ENCODE data around the gene ANXA4. TPM values are rescaled to one million over a fixed set of nuclear protein-coding genes. Genes with fewer than 3 reads are reported as not detected.
A peak's percentile ranks its signal among the peaks of the same experiment; 100 is the strongest.
"Not testable (repeated sequence)": the region's sequence is repeated elsewhere in the genome, so short reads cannot be mapped to it uniquely, and the experiment has no call there.

The ANXA4 gene
- total RNA-seq, 2 experiments from 2014 or later, result 86.9 to 90.4 TPM

GRCh38 chr2:69764286-69765095, 22.6 kb downstream of the ANXA4 start:
- H3K9me3 Mint-ChIP-seq, result no peaks in the 10 kb centered on the region
- H3K36me3 Mint-ChIP-seq (ENCODE audit: low read depth), result peaks cover 38% of the 10 kb centered on the region
- POLR2A ChIA-PET, result interaction anchor here (0.7 to 1.4 kb wide), 2 partner anchors 8 to 9 kb away, joined by 4 to 9 read pairs; no protein-coding TSS in a partner anchor
- H3K27ac Mint-ChIP-seq, result peak overlapping the region; percentile 80
- H3K27me3 Mint-ChIP-seq, result no peaks in the 10 kb centered on the region
- CTCF ChIA-PET, result no interaction called here
- H3K4me1 Mint-ChIP-seq, result peaks cover 59% of the 10 kb centered on the region
- H3K4me3 Mint-ChIP-seq, result no peak overlapping the region
- no peak for DNase-seq

DNA sequence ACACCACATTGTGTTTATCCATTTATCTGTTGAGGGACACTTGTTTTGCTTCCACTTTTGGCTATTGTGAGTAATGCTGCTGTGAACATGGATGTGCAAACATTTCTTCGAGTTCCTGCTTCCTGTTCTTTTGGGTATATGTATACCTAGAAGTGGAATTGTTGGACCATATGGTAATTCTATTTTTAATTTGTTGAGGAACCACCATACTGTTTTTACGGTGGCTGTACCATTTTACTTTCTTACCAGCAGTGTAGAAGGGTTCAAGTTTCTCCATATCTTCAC, 23.1 kb downstream of the ANXA4 start:
- Mint-ChIP-seq H3K4me1 (peaks cover 63% of the 10 kb centered on the region), H3K9me3 (no peaks in the 10 kb centered on the region), H3K4me3 (no peak overlapping the region), H3K27ac (peak overlapping the region; percentile 80), H3K27me3 (no peaks in the 10 kb centered on the region), H3K36me3 (ENCODE audit: low read depth) (peaks cover 37% of the 10 kb centered on the region)
- CTCF ChIA-PET, result interaction anchor here (1.6 kb wide), 1 partner anchor 9 kb away, joined by 3 read pairs; no protein-coding TSS in a partner anchor
- POLR2A ChIA-PET, result interaction anchor here (1.4 kb wide), 1 partner anchor 9 kb away, joined by 9 read pairs; no protein-coding TSS in a partner anchor
- DNase-seq, result no peak

GRCh38 chr2:69766014-69766413, 24.1 kb downstream of the ANXA4 start:
- DNase-seq, result no peak
- Mint-ChIP-seq H3K9me3 (no peaks in the 10 kb centered on the region), H3K27me3 (no peaks in the 10 kb centered on the region), H3K36me3 (ENCODE audit: low read depth) (peaks cover 32% of the 10 kb centered on the region), H3K27ac (peak overlapping the region; percentile 21), H3K4me3 (no peak overlapping the region), H3K4me1 (peaks cover 71% of the 10 kb centered on the region)
- ChIA-PET POLR2A (interaction anchor here (1.0 to 1.7 kb wide), 2 partner anchors 24 to 65 kb away, joined by 3 to 5 read pairs; partner anchors contain the start of gene ANXA4), CTCF (interaction anchor here (1.0 to 1.6 kb wide), 3 partner anchors 8 to 50 kb away, joined by 3 to 4 read pairs (median 3); no protein-coding TSS in a partner anchor)

DNA sequence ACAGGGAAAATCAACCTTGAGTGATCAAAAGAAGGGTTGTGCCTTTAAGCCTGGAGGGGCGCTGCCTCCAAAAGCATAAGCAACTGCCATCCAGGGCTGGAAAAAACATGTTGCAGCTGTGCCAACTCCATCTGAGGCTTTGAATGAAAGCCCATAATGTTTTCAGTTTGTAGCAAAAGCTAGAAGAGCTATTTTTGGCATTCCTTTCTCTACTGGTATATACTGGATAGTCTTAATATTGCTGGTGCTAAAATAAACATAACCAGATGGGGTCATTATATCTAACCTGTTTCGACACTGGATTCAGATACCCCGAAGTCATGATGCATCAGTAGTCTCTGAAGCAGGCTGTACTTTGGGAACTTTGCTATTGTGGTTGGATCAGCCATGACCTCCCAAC, 25.1 kb downstream of the ANXA4 start:
- no peaks in the 10 kb centered on the region for H3K9me3 Mint-ChIP-seq
- peaks cover 30% of the 10 kb centered on the region for H3K36me3 Mint-ChIP-seq (ENCODE audit: low read depth)
- ChIA-PET POLR2A (interaction anchor here (1.0 to 1.7 kb wide), 3 partner anchors 11 to 64 kb away, joined by 3 to 5 read pairs (median 4); partner anchors contain the start of gene ANXA4), CTCF (interaction anchor here (2.8 kb wide), 1 partner anchor 42 kb away, joined by 9 read pairs; no protein-coding TSS in a partner anchor)
- H3K27ac Mint-ChIP-seq, result peak overlapping the region; percentile 16
- peaks cover 81% of the 10 kb centered on the region for H3K4me1 Mint-ChIP-seq
- no peak overlapping the region for H3K4me3 Mint-ChIP-seq
- H3K27me3 Mint-ChIP-seq, result no peaks in the 10 kb centered on the region
- DNase-seq, result no peak

DNA sequence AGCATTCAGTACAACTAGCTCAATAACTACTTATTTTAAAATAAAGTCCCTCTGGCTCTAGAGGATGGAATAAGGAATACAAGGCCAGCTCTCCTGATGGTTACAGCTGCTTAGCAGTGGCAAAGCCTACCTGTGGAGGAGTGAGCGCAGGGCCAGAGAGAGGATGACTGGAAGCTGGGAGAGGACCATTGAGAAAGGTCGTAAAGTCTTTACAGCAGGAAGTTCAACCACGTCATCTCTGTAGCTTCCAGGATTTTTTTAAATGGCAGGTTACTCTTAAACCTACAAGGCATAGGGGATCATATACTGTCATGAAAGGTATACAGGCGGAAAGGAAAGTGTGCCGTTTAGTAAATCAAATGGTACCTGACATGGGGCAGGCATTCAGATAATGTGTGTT, 26.3 kb downstream of the ANXA4 start:
- Mint-ChIP-seq H3K36me3 (ENCODE audit: low read depth) (peaks cover 26% of the 10 kb centered on the region), H3K27me3 (no peaks in the 10 kb centered on the region), H3K4me1 (peaks cover 84% of the 10 kb centered on the region), H3K27ac (peak overlapping the region; percentile 28), H3K4me3 (no peak overlapping the region), H3K9me3 (no peaks in the 10 kb centered on the region)
- CTCF ChIA-PET, result interaction anchor here (0.7 to 2.8 kb wide), 3 partner anchors 43 to 377 kb away, joined by 3 to 9 read pairs (median 3); no protein-coding TSS in a partner anchor
- POLR2A ChIA-PET, result interaction anchor here (0.9 to 1.3 kb wide), 2 partner anchors 12 to 26 kb away, joined by 3 to 4 read pairs; no protein-coding TSS in a partner anchor
- DNase-seq, result no peak

- DNase-seq, result no peak
- Mint-ChIP-seq H3K9me3 (no peaks in the 10 kb centered on the region), H3K36me3 (ENCODE audit: low read depth) (peaks cover 26% of the 10 kb centered on the region), H3K27me3 (no peaks in the 10 kb centered on the region), H3K4me1 (peaks cover 87% of the 10 kb centered on the region), H3K4me3 (no peak overlapping the region), H3K27ac (peak overlapping the region; percentile 89)
- POLR2A ChIA-PET, result interaction anchor here (0.9 to 1.2 kb wide), 2 partner anchors 26 to 62 kb away, joined by 3 to 5 read pairs; no protein-coding TSS in a partner anchor
- CTCF ChIA-PET, result interaction anchor here (0.7 to 2.8 kb wide), 5 partner anchors 27 to 376 kb away, joined by 3 to 9 read pairs (median 3); no protein-coding TSS in a partner anchor
These were observed 26.9 kb downstream of the ANXA4 start for GRCh38 chr2:69768789-69769188.

- no peaks in the 10 kb centered on the region for H3K27me3 Mint-ChIP-seq
These were observed 27.3 kb downstream of the ANXA4 start for GRCh38 chr2:69769272-69769671.

DNA sequence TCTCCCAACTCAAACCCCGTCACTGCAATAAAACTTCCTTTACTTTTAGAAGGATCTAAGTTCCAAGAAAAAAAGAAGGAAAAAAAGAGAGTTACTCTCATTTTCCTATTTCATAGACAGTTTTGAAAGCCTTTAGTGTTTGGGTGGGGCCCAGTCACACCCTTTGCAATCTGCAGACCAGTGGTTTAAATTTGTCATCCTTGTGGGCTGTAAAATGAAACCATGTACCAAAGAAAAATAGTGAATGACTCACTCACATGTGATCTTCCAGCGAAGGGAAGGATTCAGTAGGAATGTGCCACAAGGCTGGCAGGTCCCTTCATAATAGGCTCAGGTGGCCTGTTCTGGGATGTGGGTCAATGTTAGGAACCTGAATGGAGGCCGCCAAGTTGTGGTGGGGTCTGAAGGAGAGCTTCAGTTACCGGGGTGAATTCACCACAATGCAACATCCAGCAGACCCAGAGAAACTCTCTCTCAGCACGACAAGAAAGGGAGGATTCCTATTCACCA, 28.3 kb downstream of the ANXA4 start:
- Mint-ChIP-seq H3K27ac (peak overlapping the region; percentile 84), H3K36me3 (ENCODE audit: low read depth) (peaks cover 22% of the 10 kb centered on the region), H3K4me1 (peaks cover 85% of the 10 kb centered on the region), H3K9me3 (no peaks in the 10 kb centered on the region), H3K27me3 (no peaks in the 10 kb centered on the region), H3K4me3 (peak overlapping the region; percentile 36)
- peak; percentile 59 for DNase-seq
- ChIA-PET CTCF (no interaction called here), POLR2A (interaction anchor here (1.0 to 1.7 kb wide), 3 partner anchors 12 to 28 kb away, joined by 4 to 7 read pairs (median 4); partner anchors contain the start of gene ANXA4)

More at GRCh38 chr2:69769272-69769671, 27.3 kb downstream of the ANXA4 start:
- no peak for DNase-seq
- H3K36me3 Mint-ChIP-seq (ENCODE audit: low read depth), result peaks cover 22% of the 10 kb centered on the region
- H3K4me1 Mint-ChIP-seq, result peaks cover 85% of the 10 kb centered on the region
- H3K4me3 Mint-ChIP-seq, result no peak overlapping the region
- no peaks in the 10 kb centered on the region for H3K9me3 Mint-ChIP-seq
- CTCF ChIA-PET, result interaction anchor here (0.9 to 2.8 kb wide), 3 partner anchors 28 to 58 kb away, joined by 3 to 9 read pairs (median 4); no protein-coding TSS in a partner anchor
- H3K27ac Mint-ChIP-seq, result peak overlapping the region; percentile 89
- POLR2A ChIA-PET, result interaction anchor here (1.1 to 1.2 kb wide), 2 partner anchors 13 to 62 kb away, joined by 4 to 5 read pairs; no protein-coding TSS in a partner anchor

DNA sequence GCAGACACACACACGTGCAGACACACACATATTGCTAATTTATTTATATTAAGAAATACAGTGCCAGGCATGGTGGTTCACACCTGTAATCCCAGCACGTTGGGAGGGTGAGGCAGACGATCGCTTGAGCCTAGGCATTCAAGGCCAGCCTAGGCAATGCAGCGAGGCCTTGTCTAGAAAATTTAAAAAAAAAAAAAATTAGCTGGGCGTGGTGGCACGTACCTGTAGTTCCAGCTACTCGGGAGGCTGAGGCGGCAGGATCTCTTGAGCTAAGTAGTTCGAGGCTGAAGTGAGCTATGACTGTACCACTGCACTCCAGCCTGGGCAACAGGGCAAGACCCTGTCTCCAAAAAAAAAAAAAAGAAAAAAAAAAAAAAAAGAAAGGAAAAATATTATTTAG, 28.8 kb downstream of the ANXA4 start:
- Mint-ChIP-seq H3K9me3 (peaks cover 1% of the 10 kb centered on the region), H3K27ac (peak overlapping the region; percentile 84), H3K36me3 (ENCODE audit: low read depth) (peaks cover 21% of the 10 kb centered on the region), H3K27me3 (no peaks in the 10 kb centered on the region), H3K4me1 (peaks cover 85% of the 10 kb centered on the region), H3K4me3 (no peak overlapping the region)
- DNase-seq, result no peak
- CTCF ChIA-PET, result interaction anchor here (0.7 kb wide), 1 partner anchor 311 kb away, joined by 4 read pairs; no protein-coding TSS in a partner anchor
- POLR2A ChIA-PET, result interaction anchor here (0.6 to 1.8 kb wide), 4 partner anchors 13 to 73 kb away, joined by 4 to 7 read pairs (median 4); partner anchors contain the start of gene ANXA4

DNA sequence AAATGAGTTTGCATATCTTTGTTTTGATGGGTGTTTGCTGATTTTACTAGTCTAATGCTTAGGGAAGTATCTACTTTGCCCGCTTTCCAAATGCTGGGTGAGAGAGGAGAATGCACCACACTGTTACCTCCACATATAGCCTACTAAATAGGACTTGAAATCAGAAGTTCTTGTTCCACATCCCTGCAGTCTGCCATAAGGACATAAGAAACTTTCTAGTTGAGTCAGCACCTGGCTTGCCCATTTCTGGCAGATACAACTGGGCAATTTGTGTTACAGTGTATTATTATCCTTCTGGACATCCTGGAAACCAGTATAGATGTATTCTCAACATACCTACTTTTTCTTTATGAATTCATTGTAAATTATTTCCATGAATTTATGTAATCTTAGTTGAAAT, 29.5 kb downstream of the ANXA4 start:
- peaks cover 22% of the 10 kb centered on the region for H3K36me3 Mint-ChIP-seq (ENCODE audit: low read depth)
- CTCF ChIA-PET, result interaction anchor here (0.7 kb wide), 1 partner anchor 310 kb away, joined by 4 read pairs; no protein-coding TSS in a partner anchor

DNA sequence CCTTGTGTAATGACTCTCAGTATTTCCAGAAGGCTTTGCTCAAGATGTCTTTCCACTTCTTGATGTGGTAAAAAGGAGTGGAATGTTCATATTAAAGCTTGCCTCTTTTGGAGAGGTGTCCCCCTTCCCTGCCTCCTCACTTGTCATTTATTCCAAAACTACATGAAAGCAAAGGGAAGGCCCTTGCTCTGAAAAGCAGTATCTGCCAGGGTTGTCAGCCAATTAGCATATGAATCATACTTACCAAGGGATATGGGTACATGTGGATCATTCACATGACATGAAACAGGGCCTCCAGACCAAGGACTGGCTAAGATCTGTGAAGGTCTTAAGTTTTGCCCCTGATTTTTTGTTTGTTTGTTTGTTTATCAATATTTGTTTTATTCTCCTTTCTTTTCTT, 31.3 kb downstream of the ANXA4 start:
- peaks cover 35% of the 10 kb centered on the region for H3K36me3 Mint-ChIP-seq (ENCODE audit: low read depth)
- H3K9me3 Mint-ChIP-seq, result peaks cover 16% of the 10 kb centered on the region
- POLR2A ChIA-PET, result interaction anchor here (0.9 to 1.7 kb wide), 4 partner anchors 8 to 32 kb away, joined by 4 to 9 read pairs (median 6); partner anchors contain the start of gene ANXA4
- CTCF ChIA-PET, result interaction anchor here (0.5 to 1.7 kb wide), 4 partner anchors 48 to 1191 kb away, joined by 3 to 9 read pairs (median 3); no protein-coding TSS in a partner anchor
- H3K4me1 Mint-ChIP-seq, result peaks cover 74% of the 10 kb centered on the region
- no peak for DNase-seq
- H3K27ac Mint-ChIP-seq, result peak overlapping the region; percentile 74
- H3K27me3 Mint-ChIP-seq, result no peaks in the 10 kb centered on the region
- no peak overlapping the region for H3K4me3 Mint-ChIP-seq

More for the DNA sequence above, 29.5 kb downstream of the ANXA4 start:
- DNase-seq, result no peak
- no peak overlapping the region for H3K27ac Mint-ChIP-seq
- H3K27me3 Mint-ChIP-seq, result no peaks in the 10 kb centered on the region
- POLR2A ChIA-PET, result interaction anchor here (0.6 to 1.8 kb wide), 6 partner anchors 9 to 73 kb away, joined by 3 to 7 read pairs (median 5); partner anchors contain the start of genes ANXA4 and GMCL1
- no peak overlapping the region for H3K4me3 Mint-ChIP-seq
- peaks cover 82% of the 10 kb centered on the region for H3K4me1 Mint-ChIP-seq
- peaks cover 5% of the 10 kb centered on the region for H3K9me3 Mint-ChIP-seq

DNA sequence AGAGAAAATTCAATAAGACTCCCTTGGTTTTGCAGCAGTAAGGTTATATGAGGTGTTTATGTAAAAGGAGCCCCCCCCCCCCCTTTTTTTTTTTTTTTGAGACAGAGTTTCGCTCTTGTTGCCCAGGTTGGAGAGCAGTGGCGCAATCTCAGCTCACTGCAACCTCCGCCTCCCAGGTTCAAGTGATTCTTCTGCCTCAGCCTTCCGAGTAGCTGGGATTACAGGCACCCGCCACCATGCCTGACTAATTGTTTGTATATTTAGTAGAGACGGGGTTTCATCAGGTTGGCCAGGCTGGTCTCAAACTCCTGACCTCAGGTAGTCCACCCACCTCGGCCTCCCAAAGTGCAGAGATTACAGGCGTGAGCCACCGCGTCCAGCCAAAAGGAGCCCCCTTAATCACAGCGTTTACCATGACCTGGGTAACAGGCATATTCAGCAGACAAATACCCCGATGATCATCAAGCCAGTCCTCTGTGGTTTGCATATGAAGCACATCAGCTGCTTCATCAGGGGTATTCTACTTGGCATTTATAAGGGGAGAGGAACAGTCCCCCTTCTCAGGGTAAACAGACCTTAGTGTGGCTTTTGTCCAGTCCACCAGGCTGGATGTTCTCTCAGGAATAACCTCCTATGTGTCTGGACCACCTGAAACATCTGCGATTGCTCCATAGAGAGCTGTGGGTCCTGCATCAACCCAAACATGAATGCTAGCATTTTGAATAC, 32.5 kb downstream of the ANXA4 start:
- H3K4me1 Mint-ChIP-seq, result peaks cover 65% of the 10 kb centered on the region
- H3K27me3 Mint-ChIP-seq, DNase-seq: not testable (repeated sequence)
- ChIA-PET CTCF (interaction anchor here (0.9 to 1.8 kb wide), 7 partner anchors 9 to 209 kb away, joined by 3 to 9 read pairs (median 6); partner anchors contain the start of gene ANXA4), POLR2A (interaction anchor here (0.8 to 2.2 kb wide), 13 partner anchors 10 to 359 kb away, joined by 3 to 9 read pairs (median 4); partner anchors contain the start of genes GMCL1 and MXD1)
- peak overlapping the region; percentile 90 for H3K27ac Mint-ChIP-seq
- peaks cover 30% of the 10 kb centered on the region for H3K36me3 Mint-ChIP-seq (ENCODE audit: low read depth)
- peak overlapping the region; percentile 37 for H3K4me3 Mint-ChIP-seq
- H3K9me3 Mint-ChIP-seq, result peaks cover 16% of the 10 kb centered on the region
